ENCODE data around the gene LYRM9. TPM values are rescaled to one million over a fixed set of nuclear protein-coding genes. Genes with fewer than 3 reads are reported as not detected.

Gene LYRM9
- total and polyA plus RNA-seq, 10 of the 15 experiments (the other 5 are each of a cell fraction or from before 2014, with no cell fraction given): 1.8 to 8.3 (median 4.6) TPM

- ChIA-PET RAD21 (ENCODE audit: unreplicated experiment) (interaction anchor here (1.5 kb wide), 1 partner anchor 57 kb away, joined by 4 read pairs; no protein-coding TSS in a partner anchor), SMC1A (ENCODE audit: uncharacterized antibody, unreplicated experiment) (no interaction called here), CTCF (no interaction called here), POLR2A (no interaction called here)
- H3K4me2 ChIP-seq (ENCODE audit: control insufficient read depth, insufficient read depth): no peak overlapping the region
- intact Hi-C loops (cut with micrococcal nuclease; ENCODE audit: unreplicated experiment) (no loop called here), in situ Hi-C loops (cut with MboI) (no loop called here)
- no peak overlapping the region for H2AFZ ChIP-seq (ENCODE audit: control insufficient read depth, low read depth, low read length)
- H4K20me1 ChIP-seq (ENCODE audit: control insufficient read depth, insufficient read depth): no peaks in the 10 kb centered on the region
- DNase-seq (ENCODE audit: low read depth, low spot score) (no peak), ATAC-seq (no peak), FAIRE-seq (no peak)
- no peak overlapping the region for H3K9ac ChIP-seq (ENCODE audit: control insufficient read depth, insufficient read depth, low read length)
- TF ChIP-seq NFYB (IDR thresholded peaks at IDR 0.05; ENCODE audit: insufficient read depth, low read depth, low read length) (no peak), GATAD2B (conservative IDR thresholded peaks at IDR 0.05; ENCODE audit: low read depth) (no peak), SP1 (IDR thresholded peaks at IDR 0.05; ENCODE audit: low read depth, low read length) (no peak)
- no peaks in the 10 kb centered on the region for H3K36me3 ChIP-seq (ENCODE audit: control insufficient read depth in 2 of 2, insufficient read depth in 2 of 2, low read length in 1 of 2)
- BruUV-seq (replicated peaks): no TSS peak
- no peaks in the 10 kb centered on the region for H3K27me3 ChIP-seq (replicated peaks in 1 of 2; ENCODE audit: control insufficient read depth in 2 of 2, insufficient read depth in 2 of 2, low read length in 1 of 2)
- no peaks in the 10 kb centered on the region for H3K79me2 ChIP-seq (ENCODE audit: control insufficient read depth, insufficient read depth, low read length)
- H3K4me1 ChIP-seq (ENCODE audit: control insufficient read depth, insufficient read depth, low read length): no peaks in the 10 kb centered on the region
- H3K4me3 ChIP-seq: no peak overlapping the region
- WGBS (ENCODE audit: insufficient coverage, insufficient replicate concordance, low lambda C conversion rate, missing lambda C conversion rate): 23% methylated on average over 4 of the region's 4 CpGs
- H3K27ac ChIP-seq (ENCODE audit: control insufficient read depth, insufficient read depth): no peak overlapping the region
- H3K9me3 ChIP-seq (replicated peaks; ENCODE audit: control insufficient read depth, insufficient read depth, low read length): no peaks in the 10 kb centered on the region; the same call in 2 of the 3 replicates
These were observed 30.3 kb downstream of the LYRM9 start for GRCh38 chr17:27862840-27863239.

- H3K27me3 ChIP-seq (replicated peaks in 1 of 2; ENCODE audit: control insufficient read depth in 2 of 2, insufficient read depth in 2 of 2, low read length in 1 of 2): no peaks in the 10 kb centered on the region
- no peak overlapping the region for H3K4me2 ChIP-seq (ENCODE audit: control insufficient read depth, insufficient read depth)
- H3K4me1 ChIP-seq (ENCODE audit: control insufficient read depth, insufficient read depth, low read length): no peaks in the 10 kb centered on the region
- no peaks in the 10 kb centered on the region; the same call in 2 of the 3 replicates for H3K9me3 ChIP-seq (replicated peaks; ENCODE audit: control insufficient read depth, insufficient read depth, low read length)
- in situ Hi-C loops (cut with MboI) (no loop called here), intact Hi-C loops (cut with micrococcal nuclease; ENCODE audit: unreplicated experiment) (no loop called here)
- no peak overlapping the region for H3K27ac ChIP-seq (ENCODE audit: control insufficient read depth, insufficient read depth)
- H3K79me2 ChIP-seq (ENCODE audit: control insufficient read depth, insufficient read depth, low read length): no peaks in the 10 kb centered on the region
- CTCF ChIA-PET: no interaction called here
- H2AFZ ChIP-seq (ENCODE audit: control insufficient read depth, low read depth, low read length): no peak overlapping the region
- FAIRE-seq: no peak
- SMC1A ChIA-PET (ENCODE audit: uncharacterized antibody, unreplicated experiment): no interaction called here
- RAD21 ChIA-PET (ENCODE audit: unreplicated experiment): interaction anchor here (1.5 kb wide), 1 partner anchor 56 kb away, joined by 4 read pairs; no protein-coding TSS in a partner anchor
- TF ChIP-seq ATF7 (IDR thresholded peaks at IDR 0.05; ENCODE audit: low read depth): no peak
- no peak for TF ChIP-seq EZH2 (IDR thresholded peaks at IDR 0.05; ENCODE audit: borderline replicate concordance, control insufficient read depth, low read depth, low read length)
- TF ChIP-seq TAF1 (IDR thresholded peaks at IDR 0.05; ENCODE audit: borderline replicate concordance, low read depth, low read length): no peak
- no peak for TF ChIP-seq CBX3 (IDR thresholded peaks at IDR 0.05; ENCODE audit: borderline replicate concordance, low read depth)
- TF ChIP-seq SMARCA5 (IDR thresholded peaks at IDR 0.05): no peak
- no peak for TF ChIP-seq MTA3 (IDR thresholded peaks at IDR 0.05; ENCODE audit: borderline replicate concordance, low read length)
- no peak for TF ChIP-seq BACH1 (IDR thresholded peaks at IDR 0.05; ENCODE audit: borderline replicate concordance)
- TF ChIP-seq BMI1 (IDR thresholded peaks at IDR 0.05; ENCODE audit: borderline replicate concordance): no peak
- TF ChIP-seq HDAC6 (IDR thresholded peaks at IDR 0.05; ENCODE audit: unreplicated experiment): no peak
- TF ChIP-seq RBBP5 (conservative IDR thresholded peaks at IDR 0.05): no peak
- TF ChIP-seq ASH2L (IDR thresholded peaks at IDR 0.05; ENCODE audit: borderline replicate concordance, low read depth): no peak
- TF ChIP-seq BHLHE40 (IDR thresholded peaks at IDR 0.05; ENCODE audit: borderline replicate concordance in 1 of 2, low read depth in 2 of 2, low read length in 1 of 2): no peak
- TF ChIP-seq PBX3 (IDR thresholded peaks at IDR 0.05; ENCODE audit: insufficient replicate concordance, low read depth, low read length): no peak
- no peak for TF ChIP-seq TBL1XR1 (IDR thresholded peaks at IDR 0.05; ENCODE audit: low read depth, low read length)
- TF ChIP-seq HCFC1 (IDR thresholded peaks at IDR 0.05; ENCODE audit: low read length): no peak
- TF ChIP-seq MYB (IDR thresholded peaks at IDR 0.05; ENCODE audit: borderline replicate concordance, low read depth, low read length): no peak
- TF ChIP-seq CREM (IDR thresholded peaks at IDR 0.05; ENCODE audit: low read depth): no peak
- H3K9ac ChIP-seq (ENCODE audit: control insufficient read depth, insufficient read depth, low read length): no peak overlapping the region
- H3K36me3 ChIP-seq (ENCODE audit: control insufficient read depth in 2 of 2, insufficient read depth in 2 of 2, low read length in 1 of 2): no peaks in the 10 kb centered on the region
- DNase-seq (ENCODE audit: low read depth, low spot score): no peak
- ATAC-seq: peak; percentile 66
- WGBS (ENCODE audit: insufficient coverage, insufficient replicate concordance, low lambda C conversion rate, missing lambda C conversion rate): 66% methylated on average over 4 of the region's 4 CpGs
- no peak overlapping the region for H3K4me3 ChIP-seq
- no TSS peak for BruUV-seq (replicated peaks)
- H4K20me1 ChIP-seq (ENCODE audit: control insufficient read depth, insufficient read depth): no peaks in the 10 kb centered on the region
- POLR2A ChIA-PET: no interaction called here
These were observed 31.2 kb downstream of the LYRM9 start for GRCh38 chr17:27862004-27862403.

Data from GM12878 (cell line).